Keratinocyte (primary cell): ENCODE results near the gene OR4E2. TPM values are rescaled to one million over a fixed set of nuclear protein-coding genes. Genes with fewer than 3 reads are reported as not detected.

ENCODE experiments used
- DNase-seq: peaks from one replicate; pipeline ENCODE4 v3.0.0-alpha.2; 2011; ENCODE audit warnings: low read depth, missing footprints, low spot score
- FAIRE-seq: peaks from 2 replicates; lab custom pipeline; 2011; peaks lifted over from hg19 to GRCh38; lab: Jason Lieb, UNC
- H2AFZ ChIP-seq: 2 replicates; pipeline ENCODE4 v1.6.0; 2012; ENCODE audit warnings: low read length, control low read depth, inconsistent platforms; ENCODE audit not compliant: control insufficient read depth
- H3K27ac ChIP-seq: 2 replicates; pipeline ENCODE4 v1.5.1; 2011; ENCODE audit warnings: low read length; ENCODE audit not compliant: control insufficient read depth, insufficient read depth
- H3K27me3 ChIP-seq: 3 replicates; pipeline ENCODE4 v1.6.0; 2011; ENCODE audit warnings: low read length; ENCODE audit not compliant: control insufficient read depth, insufficient read depth; ENCODE audit errors: extremely low read depth
- H3K36me3 ChIP-seq, 2 experiments: 2 replicates in 1 of 2; 3 replicates in 1 of 2; pipeline ENCODE4 v1.5.1; 2011; ENCODE audit warnings: low read length in 2 of 2, mild to moderate bottlenecking in 1 of 2; ENCODE audit not compliant: control insufficient read depth in 2 of 2, insufficient read depth in 2 of 2; ENCODE audit errors: extremely low read depth in 1 of 2
- H3K4me1 ChIP-seq: 3 replicates; pipeline ENCODE4 v1.5.1; 2011; ENCODE audit warnings: low read length; ENCODE audit not compliant: control insufficient read depth, insufficient read depth; ENCODE audit errors: extremely low read depth
- H3K4me2 ChIP-seq: 3 replicates; pipeline ENCODE4 v1.6.0; 2011; ENCODE audit warnings: low read depth, low read length; ENCODE audit not compliant: control insufficient read depth, insufficient read depth; ENCODE audit errors: extremely low read depth
- H3K4me3 ChIP-seq, 3 experiments: fragments of 200-600 bp in 1 of 3; sonication (generic) in 1 of 3; 2 replicates in 2 of 3; 3 replicates in 1 of 3; pipeline ENCODE4 v1.5.1; 2011 to 2016; ENCODE audit warnings: low read length in 3 of 3, mild to moderate bottlenecking in 3 of 3, control low read depth in 2 of 3, inconsistent platforms in 1 of 3, low read depth in 1 of 3, mixed read lengths in 1 of 3, mixed run types in 1 of 3, moderate library complexity in 1 of 3; ENCODE audit not compliant: control insufficient read depth in 2 of 3, insufficient read depth in 2 of 3; ENCODE audit errors: extremely low read depth in 1 of 3
- H3K79me2 ChIP-seq: 2 replicates; pipeline ENCODE4 v1.6.0; 2012; ENCODE audit warnings: low read length; ENCODE audit not compliant: control insufficient read depth, insufficient read depth
- H3K9ac ChIP-seq: 3 replicates; pipeline ENCODE4 v1.6.0; 2011; ENCODE audit warnings: low read length; ENCODE audit not compliant: control insufficient read depth, insufficient read depth; ENCODE audit errors: extremely low read depth
- H3K9me1 ChIP-seq: 3 replicates; pipeline ENCODE4 v1.6.0; 2011; ENCODE audit warnings: low read length; ENCODE audit not compliant: control insufficient read depth, insufficient read depth; ENCODE audit errors: extremely low read depth
- H3K9me3 ChIP-seq: 2 replicates; pipeline ENCODE4 v1.5.1; 2012; ENCODE audit warnings: low read depth, low read length; ENCODE audit not compliant: control insufficient read depth
- H4K20me1 ChIP-seq: 3 replicates; pipeline ENCODE4 v1.6.0; 2011; ENCODE audit warnings: low read length; ENCODE audit not compliant: control insufficient read depth, insufficient read depth; ENCODE audit errors: extremely low read depth
- CTCF ChIP-seq, 3 experiments: IDR thresholded peaks in 1 of 3; conservative IDR thresholded peaks in 1 of 3; optimal IDR thresholded peaks in 1 of 3; 2 replicates in 2 of 3; 3 replicates in 1 of 3; pipeline versions ENCODE3 to v1.5.1; 2011; ENCODE audit warnings: low read length in 3 of 3, mild to moderate bottlenecking in 3 of 3, moderate library complexity in 2 of 3, control low read depth in 1 of 3, inconsistent platforms in 1 of 3; ENCODE audit not compliant: insufficient read depth in 2 of 3; ENCODE audit errors: extremely low read depth in 1 of 3
- EZH2 ChIP-seq: IDR thresholded peaks from one replicate; pipeline ENCODE4 v1.6.1; 2012; ENCODE audit warnings: inconsistent platforms, mild to moderate bottlenecking, low read length, moderate library complexity
- dilution Hi-C: fragments of 300-500 bp; cut with MboI; formaldehyde crosslinking; loops from one replicate; pipeline ENCODE4 v1.7.0; 2020; ENCODE audit warnings: low sequenced_read_pairs; ENCODE audit not compliant: extremely low pct_ligation_motif_present
- polyA plus RNA-seq, 5 experiments: library from polyadenylated mRNA; depleted of rRNA in 3 of 5; stranded (reverse) in 3 of 5; stranded (forward) in 1 of 5; unstranded in 1 of 5; fragments of >200 nt; gene quantifications; 1 replicate in 1 of 5; 2 replicates in 3 of 5; 3 replicates in 1 of 5; pipeline versions ENCODE4 v1.2.1 to v1.2.3, GENCODE V29; 2011 to 2012; ENCODE audit warnings: missing spikeins in 2 of 5, low read depth in 1 of 5, low replicate concordance in 1 of 5

The OR4E2 gene
- polyA plus RNA-seq, 1 donor (not counting 4 experiments of a cell fraction or from before 2014, with no cell fraction given) = not detected

- Histone ChIP-seq H3K79me2 (no peaks in the 10 kb centered on the region), H3K9me3 (no peaks in the 10 kb centered on the region), H3K9ac (no peak overlapping the region), H3K4me1 (no peaks in the 10 kb centered on the region), H3K9me1 (no peaks in the 10 kb centered on the region), H3K4me2 (no peak overlapping the region), H3K4me3 (no peak overlapping the region), H4K20me1 (no peaks in the 10 kb centered on the region), H3K27ac (no peak overlapping the region), H3K27me3 (no peaks in the 10 kb centered on the region), H2AFZ (no peak overlapping the region), H3K36me3 (no peaks in the 10 kb centered on the region)
- FAIRE-seq = no peak
- DNase-seq = no peak
- TF ChIP-seq EZH2 = no peak
- TF ChIP-seq CTCF (optimal IDR thresholded peaks at IDR 0.05 in 1 of 3, IDR thresholded peaks at IDR 0.05 in 1 of 3, conservative IDR thresholded peaks at IDR 0.05 in 1 of 3; ENCODE audit: extremely low read depth in 1 of 3, insufficient read depth in 2 of 3, low read length in 3 of 3) = no peak
- dilution Hi-C loops = no loop called here
Measured at GRCh38 chr14:21652209-21652808, 1.3 kb upstream of the OR4E2 start.

- no peaks in the 10 kb centered on the region for H3K27me3 ChIP-seq
- no peak overlapping the region for H2AFZ ChIP-seq
- H3K4me1 ChIP-seq = no peaks in the 10 kb centered on the region
- dilution Hi-C loops = no loop called here
- no peak for DNase-seq
- H3K4me3 ChIP-seq = no peak overlapping the region
- no peak for FAIRE-seq
- no peaks in the 10 kb centered on the region for H4K20me1 ChIP-seq
- no peak overlapping the region for H3K27ac ChIP-seq
- H3K4me2 ChIP-seq = no peak overlapping the region
- TF ChIP-seq EZH2 (no peak), CTCF (optimal IDR thresholded peaks at IDR 0.05 in 1 of 3, IDR thresholded peaks at IDR 0.05 in 1 of 3, conservative IDR thresholded peaks at IDR 0.05 in 1 of 3; ENCODE audit: extremely low read depth in 1 of 3, insufficient read depth in 2 of 3, low read length in 3 of 3) (no peak)
- H3K9me3 ChIP-seq = no peaks in the 10 kb centered on the region
- no peaks in the 10 kb centered on the region for H3K79me2 ChIP-seq
- H3K9me1 ChIP-seq = no peaks in the 10 kb centered on the region
- no peaks in the 10 kb centered on the region for H3K36me3 ChIP-seq
- H3K9ac ChIP-seq = no peak overlapping the region
Measured at GRCh38 chr14:21654215-21654614, 580 bp downstream of the OR4E2 start.
